Kidney (tissue), 14 donors: ENCODE measurements around the gene ALKAL2. TPM values are rescaled to one million over a fixed set of nuclear protein-coding genes. Genes with fewer than 3 reads are reported as not detected.

Source experiments
- DNase-seq, 5 donors: peaks; one replicate each; pipeline ENCODE4 v3.0.0-alpha.2; 2013 to 2020
- FAIRE-seq: peaks from 2 replicates; lab custom pipeline; 2012; peaks lifted over from hg19 to GRCh38; lab: Jason Lieb, UNC
- H3K27ac ChIP-seq, 2 donors: one replicate each; pipeline ENCODE4 v1.7.0; 2013; ENCODE audit warnings: low read depth in 2 of 2, low read length in 2 of 2, inconsistent platforms in 1 of 2
- H3K27me3 ChIP-seq: one replicate; pipeline ENCODE4 v1.7.1; 2013; ENCODE audit warnings: low read length, inconsistent platforms; ENCODE audit not compliant: control insufficient read depth, insufficient read depth
- H3K36me3 ChIP-seq, 3 donors: one replicate each; pipeline versions ENCODE4 v1.7.0 to v1.7.1; 2013; ENCODE audit warnings: low read length in 3 of 3, control low read depth in 1 of 3, inconsistent platforms in 1 of 3; ENCODE audit not compliant: insufficient read depth in 3 of 3, control insufficient read depth in 2 of 3
- H3K4me1 ChIP-seq, 3 donors: one replicate each; pipeline versions ENCODE4 v1.7.0 to v1.7.1; 2013; ENCODE audit warnings: low read length in 3 of 3, inconsistent platforms in 1 of 3, low read depth in 1 of 3; ENCODE audit not compliant: control insufficient read depth in 2 of 3, insufficient read depth in 2 of 3
- H3K4me3 ChIP-seq, 3 donors: one replicate each; pipeline versions ENCODE4 v1.7.0 to v1.8.1; 2013; ENCODE audit warnings: low read length in 3 of 3, control low read depth in 1 of 3, inconsistent platforms in 1 of 3
- H3K9ac ChIP-seq, 3 donors: one replicate each; pipeline versions ENCODE4 v1.7.0 to v1.7.1; 2013; ENCODE audit warnings: low read length in 3 of 3, control low read depth in 1 of 3, inconsistent platforms in 1 of 3
- H3K9me3 ChIP-seq, 3 donors: one replicate each; pipeline versions ENCODE4 v1.7.0 to v1.7.1; 2013; ENCODE audit warnings: low read length in 3 of 3, control low read depth in 1 of 3, inconsistent platforms in 1 of 3; ENCODE audit not compliant: control insufficient read depth in 2 of 3, insufficient read depth in 1 of 3
- intact Hi-C: fragments of 100-400 bp; cut with DNase I; formaldehyde crosslinking; loops from one replicate; pipeline ENCODE4 v1.11.1; 2022
- polyA plus RNA-seq: library from polyadenylated mRNA; stranded (reverse); fragments of 350-450 nt; fragmentation: Illumina TruSeq; extraction: RNeasy Lipid Tissue Mini Kit (QIAGEN cat#74804); gene quantifications from one replicate; pipeline ENCODE4 v1.2.3, GENCODE V29; 2014; ENCODE audit warnings: low read depth, low replicate concordance; ENCODE audit not compliant: insufficient read depth
- total RNA-seq: library from RNA; stranded (reverse); fragmentation: NEBNext Ultra II Directional; extraction: Animal tissue kit (Norgen Biotek cat#: 25700); gene quantifications from one replicate; pipeline ENCODE4 v1.2.1, GENCODE V29; 2021
- TF ChIP-seq, protein P1 (sequence below): IDR thresholded peaks from 3 replicates; pipeline ENCODE4 v1.5.1; 2012; ENCODE audit warnings: mild to moderate bottlenecking, moderate library complexity, borderline replicate concordance; ENCODE audit not compliant: insufficient read depth; ENCODE audit errors: extremely low read depth
- donor health status: control.
- donor health status: control.
- donor health status: control.
- donor health status: control.
- donor health status: control.
- donor health status: DM: yes; HTN: yes; CAD: no.
- donor health status: Normal renal cell carcinoma (clear cell type).

ALKAL2 gene
- total and polyA plus RNA-seq, 2 donors from 2014 or later: 8.0 to 18.2 TPM

GRCh38 chr2:305366-305765, 17.5 kb upstream of the ALKAL2 start:
- Histone ChIP-seq H3K27ac (no peak overlapping the region), H3K9ac (no peak overlapping the region), H3K9me3 (peaks cover 0 to 3% (median 0%) of the 10 kb centered on the region in 3 donors), H3K4me1 (no peaks in the 10 kb centered on the region), H3K36me3 (no peaks in the 10 kb centered on the region), H3K4me3 (no peak overlapping the region), H3K27me3 (no peaks in the 10 kb centered on the region)
- intact Hi-C loops: no loop called here
- TF ChIP-seq, protein P1, sequence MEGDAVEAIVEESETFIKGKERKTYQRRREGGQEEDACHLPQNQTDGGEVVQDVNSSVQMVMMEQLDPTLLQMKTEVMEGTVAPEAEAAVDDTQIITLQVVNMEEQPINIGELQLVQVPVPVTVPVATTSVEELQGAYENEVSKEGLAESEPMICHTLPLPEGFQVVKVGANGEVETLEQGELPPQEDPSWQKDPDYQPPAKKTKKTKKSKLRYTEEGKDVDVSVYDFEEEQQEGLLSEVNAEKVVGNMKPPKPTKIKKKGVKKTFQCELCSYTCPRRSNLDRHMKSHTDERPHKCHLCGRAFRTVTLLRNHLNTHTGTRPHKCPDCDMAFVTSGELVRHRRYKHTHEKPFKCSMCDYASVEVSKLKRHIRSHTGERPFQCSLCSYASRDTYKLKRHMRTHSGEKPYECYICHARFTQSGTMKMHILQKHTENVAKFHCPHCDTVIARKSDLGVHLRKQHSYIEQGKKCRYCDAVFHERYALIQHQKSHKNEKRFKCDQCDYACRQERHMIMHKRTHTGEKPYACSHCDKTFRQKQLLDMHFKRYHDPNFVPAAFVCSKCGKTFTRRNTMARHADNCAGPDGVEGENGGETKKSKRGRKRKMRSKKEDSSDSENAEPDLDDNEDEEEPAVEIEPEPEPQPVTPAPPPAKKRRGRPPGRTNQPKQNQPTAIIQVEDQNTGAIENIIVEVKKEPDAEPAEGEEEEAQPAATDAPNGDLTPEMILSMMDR: no peak
- DNase-seq (no peak), FAIRE-seq (no peak)

GRCh38 chr2:296354-296753, 8.5 kb upstream of the ALKAL2 start:
- DNase-seq (no peak), FAIRE-seq (no peak)
- H3K4me1 ChIP-seq: no peaks in the 10 kb centered on the region
- no peaks in the 10 kb centered on the region for H3K27me3 ChIP-seq
- intact Hi-C loops: no loop called here
- TF ChIP-seq, protein P1: no peak
- H3K9me3 ChIP-seq: no peaks in the 10 kb centered on the region
- H3K9ac ChIP-seq: no peak overlapping the region
- H3K36me3 ChIP-seq: no peaks in the 10 kb centered on the region
- no peak overlapping the region for H3K27ac ChIP-seq
- no peak overlapping the region for H3K4me3 ChIP-seq

- Histone ChIP-seq H3K36me3 (no peaks in the 10 kb centered on the region), H3K9ac (no peak overlapping the region), H3K4me1 (no peaks in the 10 kb centered on the region), H3K4me3 (no peak overlapping the region), H3K9me3 (no peaks in the 10 kb centered on the region), H3K27ac (no peak overlapping the region), H3K27me3 (no peaks in the 10 kb centered on the region)
- TF ChIP-seq, protein P1: no peak
- intact Hi-C loops: no loop called here
- peak in 2 of 5 donors; percentile 51 to 63 for DNase-seq
- no peak for FAIRE-seq
These were observed 7.2 kb upstream of the ALKAL2 start for GRCh38 chr2:295090-295489.
